Measurements from ENCODE around the gene NME3. TPM values are rescaled to one million over a fixed set of nuclear protein-coding genes. Genes with fewer than 3 reads are reported as not detected.
A peak's percentile ranks its signal among the peaks of the same experiment; 100 is the strongest.
"Not testable (repeated sequence)": the region's sequence is repeated elsewhere in the genome, so short reads cannot be mapped to it uniquely, and the experiment has no call there.

Gene NME3
- total RNA-seq, 5 donors from 2014 or later (not counting 1 experiment from before 2014, with no cell fraction given): 45.1 to 95.9 (median 87.5) TPM

- POLR2A ChIA-PET: no interaction called here
- Histone ChIP-seq H3K36me3 (ENCODE audit: control insufficient read depth in 2 of 2, extremely low read depth in 1 of 2, insufficient read depth in 1 of 2, low read length in 1 of 2) (peaks cover 20 to 46% of the 10 kb centered on the region in 2 donors), H3K9me3 (no peaks in the 10 kb centered on the region), H3K27me3 (replicated peaks in 1 of 2; ENCODE audit: control insufficient read depth in 2 of 2, extremely low read depth in 1 of 2, insufficient read depth in 2 of 2, low read length in 1 of 2) (no peaks in the 10 kb centered on the region), H3K4me1 (ENCODE audit: control insufficient read depth in 1 of 2, extremely low read depth in 1 of 2, insufficient read depth in 2 of 2, low read length in 2 of 2) (no peaks in the 10 kb centered on the region), H3K4me3 (ENCODE audit: control insufficient read depth in 1 of 2, extremely low read depth in 1 of 2, low read length in 1 of 2) (no peak overlapping the region), H3K27ac (ENCODE audit: low read length) (no peak overlapping the region)
- Mint-ChIP-seq H3K9me3 (no peaks in the 10 kb centered on the region), H3K36me3 (peaks cover 9% of the 10 kb centered on the region), H3K27me3 (no peaks in the 10 kb centered on the region), H3K27ac (no peak overlapping the region), H3K4me1 (no peaks in the 10 kb centered on the region), H3K4me3 (no peak overlapping the region)
- CTCF ChIA-PET: no interaction called here
- 98% methylated on average over 24 of the region's 30 CpGs for WGBS (ENCODE audit: insufficient coverage)
- ATAC-seq (replicated peaks in 1 of 4) (no peak), DNase-seq (no peak)
These were observed 30.4 kb downstream of the NME3 start for GRCh38 chr16:1740781-1741490.

GRCh38 chr16:1740234-1740633 is 31.1 kb downstream of the NME3 start:
- peaks cover 17 to 39% of the 10 kb centered on the region in 2 donors for H3K36me3 ChIP-seq (ENCODE audit: control insufficient read depth in 2 of 2, extremely low read depth in 1 of 2, insufficient read depth in 1 of 2, low read length in 1 of 2)
- no peak overlapping the region for H3K27ac Mint-ChIP-seq
- H3K27me3 ChIP-seq (replicated peaks in 1 of 2; ENCODE audit: control insufficient read depth in 2 of 2, extremely low read depth in 1 of 2, insufficient read depth in 2 of 2, low read length in 1 of 2): no peaks in the 10 kb centered on the region
- H3K4me1 ChIP-seq (ENCODE audit: control insufficient read depth in 1 of 2, extremely low read depth in 1 of 2, insufficient read depth in 2 of 2, low read length in 2 of 2): no peaks in the 10 kb centered on the region
- no peaks in the 10 kb centered on the region for H3K9me3 Mint-ChIP-seq
- ChIA-PET CTCF (no interaction called here), POLR2A (no interaction called here)
- no peaks in the 10 kb centered on the region for H3K9me3 ChIP-seq
- DNase-seq (no peak), ATAC-seq (replicated peaks in 1 of 4) (no peak)
- H3K4me3 Mint-ChIP-seq: no peak overlapping the region
- H3K27me3 Mint-ChIP-seq: no peaks in the 10 kb centered on the region
- WGBS (ENCODE audit: insufficient coverage): 98% methylated on average over 33 of the region's 33 CpGs
- no peak overlapping the region for H3K4me3 ChIP-seq (ENCODE audit: control insufficient read depth in 1 of 2, extremely low read depth in 1 of 2, low read length in 1 of 2)
- H3K4me1 Mint-ChIP-seq: no peaks in the 10 kb centered on the region
- peaks cover 7% of the 10 kb centered on the region for H3K36me3 Mint-ChIP-seq
- H3K27ac ChIP-seq (ENCODE audit: low read length): no peak overlapping the region

- no peaks in the 10 kb centered on the region for H3K9me3 ChIP-seq
- DNase-seq (no peak), ATAC-seq (replicated peaks in 1 of 4) (peak in 1 of 4 experiments; percentile 42)
- no peak overlapping the region for H3K4me3 Mint-ChIP-seq
- 98% methylated on average over 19 of the region's 22 CpGs for WGBS (ENCODE audit: insufficient coverage)
- ChIA-PET POLR2A (no interaction called here), CTCF (no interaction called here)
- no peak overlapping the region for H3K27ac Mint-ChIP-seq
- H3K4me1 ChIP-seq (ENCODE audit: control insufficient read depth in 1 of 2, extremely low read depth in 1 of 2, insufficient read depth in 2 of 2, low read length in 2 of 2): no peaks in the 10 kb centered on the region
- no peaks in the 10 kb centered on the region for H3K27me3 Mint-ChIP-seq
- no peaks in the 10 kb centered on the region for H3K27me3 ChIP-seq (replicated peaks in 1 of 2; ENCODE audit: control insufficient read depth in 2 of 2, extremely low read depth in 1 of 2, insufficient read depth in 2 of 2, low read length in 1 of 2)
- no peaks in the 10 kb centered on the region for H3K4me1 Mint-ChIP-seq
- H3K9me3 Mint-ChIP-seq: no peaks in the 10 kb centered on the region
- H3K36me3 ChIP-seq (ENCODE audit: control insufficient read depth in 2 of 2, extremely low read depth in 1 of 2, insufficient read depth in 1 of 2, low read length in 1 of 2): peaks cover 3 to 36% of the 10 kb centered on the region in 2 donors
- H3K36me3 Mint-ChIP-seq: peaks cover 4% of the 10 kb centered on the region
- no peak overlapping the region for H3K27ac ChIP-seq (ENCODE audit: low read length)
- H3K4me3 ChIP-seq (ENCODE audit: control insufficient read depth in 1 of 2, extremely low read depth in 1 of 2, low read length in 1 of 2): no peak overlapping the region
These were observed 36.5 kb downstream of the NME3 start for GRCh38 chr16:1734816-1735215.

GRCh38 chr16:1734123-1734522 is 37.2 kb downstream of the NME3 start:
- Mint-ChIP-seq H3K27me3 (no peaks in the 10 kb centered on the region), H3K27ac (no peak overlapping the region), H3K4me1 (no peaks in the 10 kb centered on the region), H3K4me3 (no peak overlapping the region), H3K9me3 (no peaks in the 10 kb centered on the region), H3K36me3 (peaks cover 4% of the 10 kb centered on the region)
- no peak for DNase-seq
- H3K27ac ChIP-seq (ENCODE audit: low read length): no peak overlapping the region
- H3K9me3 ChIP-seq: no peaks in the 10 kb centered on the region
- ChIA-PET POLR2A (no interaction called here), CTCF (no interaction called here)
- no peaks in the 10 kb centered on the region for H3K4me1 ChIP-seq (ENCODE audit: control insufficient read depth in 1 of 2, extremely low read depth in 1 of 2, insufficient read depth in 2 of 2, low read length in 2 of 2)
- no peak overlapping the region for H3K4me3 ChIP-seq (ENCODE audit: control insufficient read depth in 1 of 2, extremely low read depth in 1 of 2, low read length in 1 of 2)
- peaks cover 3 to 42% of the 10 kb centered on the region in 2 donors for H3K36me3 ChIP-seq (ENCODE audit: control insufficient read depth in 2 of 2, extremely low read depth in 1 of 2, insufficient read depth in 1 of 2, low read length in 1 of 2)
- H3K27me3 ChIP-seq (replicated peaks in 1 of 2; ENCODE audit: control insufficient read depth in 2 of 2, extremely low read depth in 1 of 2, insufficient read depth in 2 of 2, low read length in 1 of 2): no peaks in the 10 kb centered on the region
- 99% methylated on average over 13 of the region's 22 CpGs for WGBS (ENCODE audit: insufficient coverage)
- peak in 1 of 4 experiments; percentile 23 for ATAC-seq (replicated peaks in 1 of 4)

- H3K9me3 Mint-ChIP-seq; ATAC-seq (replicated peaks in 1 of 4); H3K27me3 Mint-ChIP-seq; H3K4me1 ChIP-seq (ENCODE audit: control insufficient read depth in 1 of 2, extremely low read depth in 1 of 2, insufficient read depth in 2 of 2, low read length in 2 of 2); H3K4me3 ChIP-seq (ENCODE audit: control insufficient read depth in 1 of 2, extremely low read depth in 1 of 2, low read length in 1 of 2); H3K27ac Mint-ChIP-seq; H3K36me3 Mint-ChIP-seq; H3K27me3 ChIP-seq (replicated peaks in 1 of 2; ENCODE audit: control insufficient read depth in 2 of 2, extremely low read depth in 1 of 2, insufficient read depth in 2 of 2, low read length in 1 of 2); H3K27ac ChIP-seq (ENCODE audit: low read length); POLR2A ChIA-PET; H3K4me3 Mint-ChIP-seq; H3K9me3 ChIP-seq; DNase-seq; H3K4me1 Mint-ChIP-seq: not testable (repeated sequence)
- 95% methylated on average over 21 of the region's 21 CpGs for WGBS (ENCODE audit: insufficient coverage)
- H3K36me3 ChIP-seq (ENCODE audit: control insufficient read depth in 2 of 2, extremely low read depth in 1 of 2, insufficient read depth in 1 of 2, low read length in 1 of 2): peaks cover 8 to 56% of the 10 kb centered on the region in 2 donors
- CTCF ChIA-PET: interaction anchor here in 1 of 2 donors (0.5 to 1.5 kb wide), 2 partner anchors 9 to 604 kb away, joined by 3 to 5 read pairs; no protein-coding TSS in a partner anchor
These were observed 38.8 kb downstream of the NME3 start for GRCh38 chr16:1732551-1732987.

- 88% methylated on average over 8 of the region's 14 CpGs for WGBS (ENCODE audit: insufficient coverage)
- DNase-seq (no peak), ATAC-seq (replicated peaks in 1 of 4) (no peak)
- H3K9me3 Mint-ChIP-seq: no peaks in the 10 kb centered on the region
- no peak overlapping the region for H3K27ac Mint-ChIP-seq
- Histone ChIP-seq H3K9me3 (no peaks in the 10 kb centered on the region), H3K27me3 (replicated peaks in 1 of 2; ENCODE audit: control insufficient read depth in 2 of 2, extremely low read depth in 1 of 2, insufficient read depth in 2 of 2, low read length in 1 of 2) (no peaks in the 10 kb centered on the region), H3K4me3 (ENCODE audit: control insufficient read depth in 1 of 2, extremely low read depth in 1 of 2, low read length in 1 of 2) (no peak overlapping the region), H3K4me1 (ENCODE audit: control insufficient read depth in 1 of 2, extremely low read depth in 1 of 2, insufficient read depth in 2 of 2, low read length in 2 of 2) (no peaks in the 10 kb centered on the region), H3K27ac (ENCODE audit: low read length) (no peak overlapping the region), H3K36me3 (ENCODE audit: control insufficient read depth in 2 of 2, extremely low read depth in 1 of 2, insufficient read depth in 1 of 2, low read length in 1 of 2) (peaks cover 8 to 61% of the 10 kb centered on the region in 2 donors)
- ChIA-PET POLR2A (no interaction called here), CTCF (interaction anchor here in 1 of 2 donors (1.5 kb wide), 1 partner anchor 9 kb away, joined by 3 read pairs; no protein-coding TSS in a partner anchor)
- no peak overlapping the region for H3K4me3 Mint-ChIP-seq
- peaks cover 3 to 5% (median 3%) of the 10 kb centered on the region in 3 donors for H3K4me1 Mint-ChIP-seq
- peaks cover 14% of the 10 kb centered on the region for H3K36me3 Mint-ChIP-seq
- H3K27me3 Mint-ChIP-seq: no peaks in the 10 kb centered on the region
These were observed 39.3 kb downstream of the NME3 start for GRCh38 chr16:1732071-1732470.

Measured in T-cell (primary cell).